GM18951 (cell line): ENCODE results near the gene ZNF343.

Experiments used
- POLR2A ChIP-seq: IDR thresholded peaks from 4 replicates; pipeline ENCODE4 v1.6.1; 2011; ENCODE audit warnings: mild to moderate bottlenecking; ENCODE audit not compliant: insufficient read length, insufficient read depth; ENCODE audit errors: extremely low read depth
- in situ Hi-C: fragments of 300-500 bp; cut with MboI; formaldehyde crosslinking; loops from one replicate; pipeline ENCODE4 v1.12.0; 2022; ENCODE audit warnings: low sequenced_read_pairs, mixed read lengths, inconsistent platforms; ENCODE audit not compliant: unreplicated experiment

Gene ZNF343

GRCh38 chr20:2508631-2509467 lies at the start of gene ZNF343:
TSS of gene ZNF343 (minus strand) at chr20:2508915. CDS start at chr20:2493895, 15,020 bp downstream.
- in situ Hi-C loops: no loop called here
- TF ChIP-seq POLR2A: peak; percentile 78

DNA sequence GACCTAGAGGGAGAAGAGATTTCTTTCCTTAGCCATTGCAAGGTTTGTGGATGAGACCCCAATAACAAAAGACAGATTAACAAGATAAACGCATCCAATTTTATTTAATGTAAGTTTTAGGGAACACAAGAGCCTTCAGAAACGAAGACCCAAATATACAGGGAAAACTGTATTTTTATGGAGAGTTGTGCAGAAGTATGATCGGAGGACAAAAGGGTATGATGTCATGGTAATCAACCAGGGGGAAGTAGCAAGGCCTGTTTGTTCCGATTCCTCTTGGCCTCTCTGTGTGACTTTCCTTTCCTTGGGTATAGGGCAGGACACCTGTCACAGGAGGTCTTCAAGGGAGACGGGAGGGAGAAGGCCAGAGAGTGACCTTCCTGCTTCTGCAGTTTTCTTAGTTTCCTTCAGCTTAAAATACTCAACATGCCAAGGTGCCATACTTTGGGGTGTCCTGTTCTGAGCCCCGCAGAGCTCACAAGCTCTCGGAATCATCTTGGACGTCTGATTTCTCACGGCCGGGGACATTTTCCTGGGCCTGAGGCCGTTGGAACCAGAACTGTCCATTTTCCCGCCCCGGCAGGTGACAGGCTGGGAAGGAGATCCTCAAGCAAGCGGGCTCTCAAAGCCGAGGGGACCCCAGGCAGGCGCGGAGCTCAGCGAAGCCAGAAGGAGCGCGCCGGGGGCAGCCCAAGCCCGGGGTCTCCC lies 49.3 kb upstream of the ZNF343 start:
- no peak for TF ChIP-seq POLR2A

GRCh38 chr20:2545594-2545993 lies 36.9 kb upstream of the ZNF343 start:
- no peak for TF ChIP-seq POLR2A
- in situ Hi-C loops: no loop called here

More for the DNA sequence above, 49.3 kb upstream of the ZNF343 start:
- in situ Hi-C loops: no loop called here

DNA sequence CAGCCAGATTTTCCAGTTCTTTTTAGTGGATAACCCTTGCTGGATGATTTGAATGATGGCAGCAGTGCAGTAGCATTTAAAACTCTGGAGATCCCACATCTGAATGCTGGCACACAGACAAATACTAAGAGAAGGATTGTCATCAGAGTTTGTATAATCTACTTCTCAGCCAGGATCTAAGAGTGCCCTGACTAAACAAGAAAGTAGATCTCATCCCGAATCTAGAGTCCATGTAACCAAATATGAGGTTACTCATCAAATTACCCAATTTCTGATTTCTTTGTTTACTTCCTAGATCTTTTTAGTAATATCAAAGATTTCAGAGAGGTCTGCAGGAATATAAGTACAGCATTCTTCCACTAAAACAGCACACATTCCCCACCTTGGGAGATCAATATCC lies 35.5 kb upstream of the ZNF343 start:
- in situ Hi-C loops: no loop called here
- no peak for TF ChIP-seq POLR2A

- in situ Hi-C loops: no loop called here
- no peak for TF ChIP-seq POLR2A
These were observed 33.6 kb upstream of the ZNF343 start for GRCh38 chr20:2542361-2542760.

DNA sequence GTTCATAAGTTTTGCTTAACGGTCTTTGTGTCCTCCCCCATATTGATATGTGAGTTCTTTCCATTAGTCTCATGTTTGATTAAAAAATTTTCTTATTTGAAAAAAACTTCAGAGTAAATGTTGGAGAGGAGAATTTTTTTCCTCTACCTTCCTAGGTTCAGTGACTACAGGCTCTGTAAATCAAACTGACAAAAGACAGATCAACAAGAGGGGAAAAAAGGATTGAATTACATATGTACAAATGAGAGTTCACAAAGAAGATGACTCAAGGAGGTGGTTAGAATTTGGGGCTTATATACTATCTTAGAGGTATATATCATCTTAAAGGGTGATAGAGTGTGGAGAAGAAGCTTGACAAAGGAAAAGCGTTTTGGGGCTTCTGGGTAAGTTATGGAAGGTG lies 33.2 kb upstream of the ZNF343 start:
- TF ChIP-seq POLR2A: no peak

DNA sequence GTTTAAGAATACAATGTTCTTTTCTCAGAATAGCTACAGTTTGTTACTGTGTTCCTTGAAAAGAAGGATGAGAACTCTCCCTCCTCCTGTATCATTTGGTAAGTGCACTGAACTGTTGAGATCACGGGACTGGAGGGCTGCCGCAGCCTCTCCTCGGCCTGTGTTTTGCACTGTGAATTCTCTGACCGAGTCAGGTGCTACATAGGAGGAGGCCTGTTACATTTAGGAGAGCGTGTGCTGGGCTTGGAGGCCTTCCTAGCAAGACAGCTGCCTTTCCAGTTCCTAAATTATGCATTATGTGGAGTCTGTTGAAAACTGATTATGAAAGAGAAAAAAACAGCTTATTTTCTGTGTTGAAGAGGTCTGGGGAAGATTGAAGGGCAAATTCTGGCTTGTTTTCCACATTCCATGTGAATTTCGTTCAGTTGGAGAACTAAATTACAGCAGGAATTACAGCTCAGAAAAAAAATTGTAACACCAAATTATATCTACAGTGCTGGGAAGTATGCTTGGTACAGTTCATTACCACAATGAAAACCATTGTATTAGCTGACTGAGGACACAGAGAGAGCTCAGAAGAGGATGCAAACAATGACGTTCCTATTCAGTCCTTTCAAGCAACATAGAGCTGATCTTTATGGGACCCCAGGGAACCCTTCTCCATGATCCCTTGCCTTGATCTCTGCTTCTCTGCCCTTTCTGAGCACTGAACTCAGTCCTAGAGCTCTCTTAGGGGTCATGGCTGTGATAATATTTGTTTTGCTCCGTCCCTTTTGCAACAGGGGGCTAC lies 30.4 kb upstream of the ZNF343 start:
- in situ Hi-C loops: no loop called here
- TF ChIP-seq POLR2A: no peak

More for the DNA sequence above, 33.2 kb upstream of the ZNF343 start:
- in situ Hi-C loops: no loop called here

- TF ChIP-seq POLR2A: no peak
- in situ Hi-C loops: no loop called here
These were observed 29.6 kb upstream of the ZNF343 start for GRCh38 chr20:2538356-2538755.

DNA sequence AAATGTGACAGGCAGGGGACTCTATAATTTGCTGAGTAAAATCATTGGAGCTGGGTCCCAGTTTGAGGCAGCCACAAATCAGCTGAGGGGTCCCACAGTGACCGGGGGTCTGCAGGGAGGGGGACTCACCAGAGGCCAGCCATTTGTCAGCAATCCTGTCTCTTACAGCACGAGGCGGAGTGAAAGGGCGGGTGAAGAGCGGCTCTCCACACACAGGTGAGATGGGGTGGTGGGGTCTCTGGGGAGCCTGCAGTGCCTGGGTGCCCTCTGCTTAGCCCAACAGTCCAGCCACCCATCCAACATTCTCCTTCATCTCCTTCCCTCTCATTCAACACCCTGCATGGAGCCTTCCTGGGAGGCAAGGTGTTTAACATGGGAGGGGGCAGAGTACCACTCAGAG lies 28.4 kb upstream of the ZNF343 start:
- in situ Hi-C loops: no loop called here
- no peak for TF ChIP-seq POLR2A

GRCh38 chr20:2536560-2536986 lies 27.9 kb upstream of the ZNF343 start, which contains the start of gene TMC2:
TSS of gene TMC2 (plus strand) at chr20:2536573. CDS start at chr20:2536622, 49 bp downstream.
- no peak for TF ChIP-seq POLR2A
- in situ Hi-C loops: no loop called here

DNA sequence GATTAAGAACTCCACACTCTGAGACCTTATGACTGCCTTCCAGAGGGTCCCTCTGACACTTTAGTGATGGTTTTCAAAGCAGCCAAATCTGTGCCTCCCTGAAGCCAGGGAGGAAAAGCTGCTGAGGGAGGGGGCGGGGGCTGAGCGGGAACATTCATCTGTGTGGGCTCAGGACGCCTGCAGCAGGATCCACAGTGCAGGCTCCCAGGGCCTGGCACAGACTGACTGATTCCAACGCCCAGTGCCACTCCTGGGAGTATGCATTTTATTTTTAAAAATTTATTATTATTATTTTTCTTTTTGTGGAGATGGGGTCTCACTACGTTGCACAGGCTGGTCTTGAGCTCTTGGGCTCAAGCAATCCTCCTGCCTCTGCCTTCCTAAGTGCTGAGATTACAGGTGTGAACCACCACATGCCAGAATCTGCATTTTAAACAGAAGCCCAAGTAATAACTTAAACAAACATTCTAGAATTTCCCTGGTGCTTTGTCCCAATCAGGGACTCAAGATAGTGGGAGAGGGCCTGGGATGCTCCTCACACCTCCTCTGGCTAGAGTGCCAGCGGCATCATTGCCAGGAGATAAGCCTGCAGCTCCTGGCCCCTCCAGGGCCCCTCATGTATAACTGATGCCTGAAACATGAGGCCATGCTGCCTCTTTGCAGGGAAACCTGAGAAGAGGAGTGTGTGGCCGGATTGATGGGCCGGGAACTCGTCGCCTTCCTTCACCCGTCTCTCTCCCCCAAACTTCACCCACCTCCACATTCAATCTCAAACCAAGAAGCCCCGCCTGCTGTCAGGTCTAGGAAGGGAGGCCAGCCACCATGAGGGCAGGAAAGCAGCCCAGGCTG lies 27.2 kb upstream of the ZNF343 start:
- TF ChIP-seq POLR2A: no peak
- in situ Hi-C loops: no loop called here

DNA sequence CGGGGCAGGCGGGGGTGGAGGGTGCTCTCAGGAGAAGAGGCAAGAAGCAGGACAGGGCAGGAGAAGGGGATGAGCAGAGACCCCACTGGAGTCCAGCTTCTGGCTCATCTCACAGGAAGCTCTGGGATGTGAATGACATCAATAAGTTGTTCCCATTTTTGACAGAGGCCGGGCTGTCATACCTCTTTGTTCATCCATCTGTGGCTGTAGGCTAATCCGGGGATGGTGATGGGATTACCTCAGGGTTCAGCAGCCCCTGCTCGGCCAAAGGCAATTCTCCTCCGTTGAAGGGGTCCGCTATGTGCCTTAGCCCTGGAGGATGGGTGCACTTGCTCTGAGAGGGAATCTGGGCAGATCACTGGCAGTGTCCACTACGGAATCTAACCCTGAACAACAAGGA lies 24.4 kb upstream of the ZNF343 start:
- in situ Hi-C loops: no loop called here
- no peak for TF ChIP-seq POLR2A
